Ectodermal cell (in vitro differentiated cells): Measurements from ENCODE around the gene CORIN.

Experiments used
- H3K27ac ChIP-seq: 2 replicates; pipeline ENCODE4 v1.7.0; 2013; ENCODE audit warnings: mild to moderate bottlenecking, low read depth, low read length; ENCODE audit not compliant: insufficient read depth, poor library complexity, severe bottlenecking
- H3K27me3 ChIP-seq: 2 replicates; pipeline ENCODE4 v1.7.0; 2013; ENCODE audit warnings: mild to moderate bottlenecking, low read length; ENCODE audit not compliant: insufficient read depth, control insufficient read depth, poor library complexity, severe bottlenecking
- H3K36me3 ChIP-seq: one replicate; pipeline ENCODE4 v1.7.0; 2013; ENCODE audit warnings: low read length; ENCODE audit not compliant: control insufficient read depth, insufficient read depth
- H3K4me1 ChIP-seq: one replicate; pipeline ENCODE4 v1.7.0; 2013; ENCODE audit warnings: low read length; ENCODE audit not compliant: control insufficient read depth, insufficient read depth
- H3K4me3 ChIP-seq: 2 replicates; pipeline ENCODE4 v1.7.0; 2013; ENCODE audit warnings: low read depth, low read length, control low read depth; ENCODE audit not compliant: insufficient read depth
- H3K9me3 ChIP-seq: 2 replicates; pipeline ENCODE4 v1.7.0; 2013; ENCODE audit warnings: mild to moderate bottlenecking, low read length, moderate library complexity; ENCODE audit not compliant: control insufficient read depth
- WGBS, 2 experiments: methylation state at CpG; one replicate each; pipeline ENCODE4 v1.1.7; 2013; ENCODE audit warnings: missing lambda C conversion rate in 2 of 2; 5-methylcytosine and 5-hydroxymethylcytosine counted together

Gene CORIN

DNA sequence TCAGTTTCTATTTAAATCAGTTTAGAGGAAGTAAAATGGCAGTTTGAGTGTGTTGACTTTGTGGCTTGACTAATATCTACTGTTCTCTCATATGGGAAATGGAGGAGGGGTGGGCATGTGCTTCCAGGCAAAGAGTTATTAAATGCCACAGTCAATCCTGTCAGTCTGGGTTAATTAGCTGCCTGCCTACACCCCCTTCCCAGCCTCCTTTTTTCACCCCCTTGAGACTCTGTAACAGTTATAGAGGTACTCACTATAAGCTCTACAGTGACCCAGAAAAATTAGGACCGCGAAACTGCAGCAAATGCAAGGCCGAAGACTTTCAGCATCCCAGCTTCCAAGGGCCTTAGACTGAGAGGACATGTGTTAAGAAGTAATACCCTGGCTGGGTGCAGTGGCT, 165.2 kb downstream of the CORIN start:
- Histone ChIP-seq H3K27me3 (no peaks in the 10 kb centered on the region), H3K27ac (no peak overlapping the region), H3K4me3 (no peak overlapping the region), H3K4me1 (no peaks in the 10 kb centered on the region), H3K9me3 (no peaks in the 10 kb centered on the region), H3K36me3 (no peaks in the 10 kb centered on the region)
- WGBS, 2 experiments: 94 to 95% methylated on average over 3 of the region's 3 CpGs

DNA sequence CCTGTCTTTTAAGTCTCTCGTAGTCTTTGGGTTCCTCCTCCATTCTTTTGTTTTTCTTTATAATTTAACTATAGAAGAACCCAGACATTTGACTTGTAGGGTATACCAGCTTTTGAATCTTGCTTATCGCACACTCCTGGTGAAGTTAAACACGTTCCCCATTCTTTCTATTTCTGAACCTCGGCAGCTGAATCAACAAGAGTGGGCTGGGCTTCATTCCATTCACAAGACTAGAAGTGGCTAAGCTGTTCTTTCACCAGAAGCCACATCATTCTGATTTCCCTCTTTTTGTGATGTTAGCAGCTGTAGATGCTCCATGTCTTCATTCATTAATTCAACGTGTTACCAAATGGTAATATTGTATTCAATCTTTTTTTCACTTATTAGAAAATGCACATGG, 167.9 kb downstream of the CORIN start:
- WGBS, 2 experiments: 92% methylated on average over 4 of the region's 5 CpGs
- Histone ChIP-seq H3K36me3 (no peaks in the 10 kb centered on the region), H3K27ac (no peak overlapping the region), H3K9me3 (no peaks in the 10 kb centered on the region), H3K4me3 (no peak overlapping the region), H3K4me1 (no peaks in the 10 kb centered on the region), H3K27me3 (no peaks in the 10 kb centered on the region)

DNA sequence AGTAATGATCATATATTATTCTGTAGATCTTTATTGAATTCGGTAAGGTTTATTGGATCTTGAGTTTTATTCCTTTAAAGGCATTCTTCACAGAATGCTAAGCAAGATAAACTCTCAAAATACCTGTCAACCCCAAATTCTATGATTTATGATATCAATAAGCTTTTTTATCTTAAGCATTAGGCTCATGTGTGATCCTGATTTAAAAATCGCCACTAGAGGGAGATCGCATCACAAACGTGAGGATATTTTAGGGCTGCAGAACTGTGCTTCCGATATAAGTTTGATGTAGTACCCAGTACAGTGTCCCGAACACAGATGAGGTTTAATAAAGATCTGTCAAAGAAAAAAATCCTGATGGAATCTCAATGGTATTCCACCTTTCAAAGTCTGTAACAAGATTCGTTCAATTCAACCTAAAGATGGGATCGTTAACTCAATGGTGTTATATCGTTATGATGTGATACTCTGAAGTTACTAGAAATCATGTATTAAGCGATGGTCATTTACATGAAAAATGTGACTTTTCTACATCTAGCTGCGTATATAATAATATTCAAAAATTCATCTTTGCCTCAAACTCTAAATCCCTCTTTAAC, 169.0 kb downstream of the CORIN start:
- no peaks in the 10 kb centered on the region for H3K9me3 ChIP-seq
- H3K27me3 ChIP-seq: no peaks in the 10 kb centered on the region
- no peaks in the 10 kb centered on the region for H3K36me3 ChIP-seq
- H3K4me3 ChIP-seq: no peak overlapping the region
- H3K4me1 ChIP-seq: no peaks in the 10 kb centered on the region
- no peak overlapping the region for H3K27ac ChIP-seq
- WGBS, 2 experiments: 47 to 55% methylated on average over 8 to 10 of the region's 11 CpGs

- H3K9me3 ChIP-seq: no peaks in the 10 kb centered on the region
- no peaks in the 10 kb centered on the region for H3K27me3 ChIP-seq
- no peaks in the 10 kb centered on the region for H3K4me1 ChIP-seq
- H3K36me3 ChIP-seq: no peaks in the 10 kb centered on the region
- no peak overlapping the region for H3K27ac ChIP-seq
- H3K4me3 ChIP-seq: no peak overlapping the region
- 87 to 97% methylated on average over 1 to 2 of the region's 2 CpGs for WGBS, 2 experiments
Observed at GRCh38 chr4:47668256-47668655, 169.6 kb downstream of the CORIN start.

DNA sequence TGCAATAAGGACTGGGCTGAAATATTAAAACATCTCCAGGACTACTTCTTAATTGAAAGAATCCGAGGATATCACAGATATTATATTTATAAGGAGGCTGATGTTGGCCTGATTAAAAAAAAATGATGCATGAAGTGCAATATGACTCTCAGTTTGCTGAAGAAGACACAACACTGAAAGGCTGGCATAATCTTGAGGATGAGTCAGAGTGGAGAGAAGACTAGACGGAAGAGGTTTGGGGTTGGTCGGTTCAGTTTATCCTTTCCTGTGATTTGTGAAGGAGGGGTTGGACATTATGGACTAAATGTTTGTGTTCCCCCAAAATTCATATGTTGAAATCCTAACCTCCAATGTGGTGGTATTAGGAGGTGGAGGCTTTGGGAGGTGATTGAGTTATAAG, 170.3 kb downstream of the CORIN start:
- H3K4me1 ChIP-seq: no peaks in the 10 kb centered on the region
- 98 to 99% methylated on average over 2 to 3 of the region's 3 CpGs for WGBS, 2 experiments
- no peak overlapping the region for H3K4me3 ChIP-seq
- H3K27me3 ChIP-seq: no peaks in the 10 kb centered on the region
- H3K27ac ChIP-seq: no peak overlapping the region
- no peaks in the 10 kb centered on the region for H3K36me3 ChIP-seq
- no peaks in the 10 kb centered on the region for H3K9me3 ChIP-seq

DNA sequence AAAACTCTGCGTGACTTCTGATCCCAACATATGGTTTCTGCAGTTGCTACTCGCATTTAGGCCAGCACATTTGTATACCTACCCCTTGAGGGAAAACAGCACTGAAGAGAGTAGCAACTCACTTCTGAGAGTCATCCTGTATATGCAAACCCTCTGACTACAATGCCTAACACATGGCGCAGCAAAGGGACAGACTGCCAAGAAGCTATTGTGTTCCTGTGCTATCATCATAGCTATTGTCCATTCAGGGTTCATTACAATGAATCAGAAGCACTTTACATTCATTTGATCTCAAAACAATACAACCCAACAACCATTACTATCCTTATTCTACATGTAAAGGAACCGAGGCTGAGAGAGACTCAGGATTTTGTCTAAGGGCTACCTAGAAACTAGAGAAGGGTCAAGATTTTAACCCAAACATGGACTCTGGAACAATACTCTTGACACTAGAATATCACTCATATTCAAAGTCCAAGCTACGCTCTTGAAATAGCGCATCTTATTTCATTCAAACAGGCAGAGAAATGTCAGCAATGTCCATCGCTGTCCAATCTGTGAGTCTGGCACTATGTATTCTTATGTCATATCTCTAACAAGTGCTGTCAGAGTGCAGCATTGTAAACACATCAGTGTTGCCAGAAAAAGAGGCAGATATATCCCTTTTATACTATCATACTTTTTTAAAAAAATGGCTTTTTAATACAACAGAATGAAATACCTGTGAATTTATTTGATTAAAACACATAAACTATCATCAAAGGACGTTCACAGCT, 173.6 kb downstream of the CORIN start:
- H3K27me3 ChIP-seq: no peaks in the 10 kb centered on the region
- WGBS, 2 experiments: 90 to 92% methylated on average over 7 to 8 of the region's 8 CpGs

GRCh38 chr4:47662975-47663374, 174.9 kb downstream of the CORIN start:
- 84 to 94% methylated on average over 3 of the region's 3 CpGs for whole genome bisulfite sequencing, 2 experiments
- Histone ChIP-seq H3K4me3 (no peak overlapping the region), H3K27me3 (no peaks in the 10 kb centered on the region), H3K36me3 (no peaks in the 10 kb centered on the region), H3K9me3 (no peaks in the 10 kb centered on the region), H3K27ac (no peak overlapping the region), H3K4me1 (no peaks in the 10 kb centered on the region)

More for the DNA sequence above, 173.6 kb downstream of the CORIN start:
- Histone ChIP-seq H3K27ac (no peak overlapping the region), H3K4me1 (no peaks in the 10 kb centered on the region), H3K36me3 (no peaks in the 10 kb centered on the region), H3K9me3 (no peaks in the 10 kb centered on the region), H3K4me3 (no peak overlapping the region)

DNA sequence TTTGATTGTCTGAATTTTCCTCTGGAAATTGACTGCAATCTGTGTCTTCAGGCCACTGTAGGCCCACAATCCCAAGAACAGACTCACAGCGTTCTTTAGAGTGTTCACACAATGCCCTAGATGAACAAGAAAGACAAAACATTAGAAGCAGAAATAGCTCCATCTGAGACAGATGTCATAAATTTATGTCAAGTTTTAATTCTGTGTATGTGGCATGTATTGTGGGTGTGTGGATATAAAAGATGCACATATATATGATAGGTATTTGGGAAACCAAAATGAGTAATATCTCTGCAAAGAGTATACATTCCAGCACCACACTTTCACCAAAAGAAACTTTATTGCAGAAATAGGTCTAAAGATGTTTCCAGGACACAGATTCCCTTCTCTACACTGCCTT, 176.1 kb downstream of the CORIN start:
- no peaks in the 10 kb centered on the region for H3K4me1 ChIP-seq
- H3K27ac ChIP-seq: no peak overlapping the region
- WGBS, 2 experiments: 97 to 100% methylated on average over 1 of the region's 1 CpG
- no peak overlapping the region for H3K4me3 ChIP-seq
- H3K9me3 ChIP-seq: no peaks in the 10 kb centered on the region
- H3K36me3 ChIP-seq: no peaks in the 10 kb centered on the region
- H3K27me3 ChIP-seq: no peaks in the 10 kb centered on the region

DNA sequence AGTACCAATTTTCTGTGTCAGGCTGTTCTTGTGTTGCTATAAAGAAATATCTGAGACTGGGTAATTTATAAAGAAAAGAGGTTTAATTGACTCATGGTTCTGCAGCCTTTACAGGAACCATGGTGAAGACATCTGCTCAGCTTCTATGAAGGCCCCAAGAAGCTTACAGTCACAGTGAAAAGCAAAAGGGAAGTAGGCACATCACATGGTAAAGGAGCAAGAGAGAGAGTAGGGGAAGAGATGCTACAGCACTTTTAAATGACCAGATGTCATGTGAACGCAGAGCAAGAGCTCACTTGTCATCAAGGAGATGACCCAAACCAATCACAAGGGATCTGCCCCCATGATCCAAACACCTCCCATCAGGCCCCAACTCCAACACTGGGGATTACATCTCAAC, 178.5 kb downstream of the CORIN start:
- 82 to 95% methylated on average over 1 of the region's 1 CpG for WGBS, 2 experiments
- no peaks in the 10 kb centered on the region for H3K4me1 ChIP-seq
- H3K4me3 ChIP-seq: no peak overlapping the region
- H3K27ac ChIP-seq: no peak overlapping the region
- no peaks in the 10 kb centered on the region for H3K27me3 ChIP-seq
- no peaks in the 10 kb centered on the region for H3K9me3 ChIP-seq
- H3K36me3 ChIP-seq: no peaks in the 10 kb centered on the region

GRCh38 chr4:47654972-47655693, 182.7 kb downstream of the CORIN start:
- WGBS, 2 experiments: 92 to 97% methylated on average over 2 to 3 of the region's 3 CpGs
- no peak overlapping the region for H3K4me3 ChIP-seq
- H3K36me3 ChIP-seq: no peaks in the 10 kb centered on the region
- no peaks in the 10 kb centered on the region for H3K4me1 ChIP-seq
- H3K27ac ChIP-seq: no peak overlapping the region
- no peaks in the 10 kb centered on the region for H3K27me3 ChIP-seq
- H3K9me3 ChIP-seq: no peaks in the 10 kb centered on the region
